Measurements from ENCODE around the gene TYROBP. TPM values are rescaled to one million over a fixed set of nuclear protein-coding genes. Genes with fewer than 3 reads are reported as not detected.

TYROBP gene
- total RNA-seq, result not detected in 2 replicates

DNA sequence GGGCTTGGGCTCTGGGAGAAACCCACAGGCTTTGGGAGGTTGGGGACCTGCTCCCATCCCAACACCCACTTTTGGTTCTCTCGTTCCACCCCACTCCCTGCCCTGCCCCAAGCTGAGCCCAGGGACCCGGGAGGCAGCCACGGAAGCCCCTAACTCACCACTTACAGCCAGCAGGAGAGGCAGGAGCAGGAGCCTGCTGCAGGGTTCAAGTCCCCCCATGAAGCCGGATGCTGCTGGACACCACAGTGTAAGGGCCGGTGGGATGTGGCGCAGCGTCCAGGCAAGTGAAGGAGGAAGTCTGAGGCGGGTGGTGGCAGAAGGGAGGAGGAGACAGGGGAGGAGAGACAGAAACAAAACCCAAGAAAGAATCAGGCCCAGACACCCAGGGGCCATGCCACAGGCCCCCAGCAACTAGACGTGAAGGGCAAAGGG lies at the start of gene TYROBP:
TSS of gene TYROBP (minus strand) at position 286 of the 432 bp plus-strand sequence. CDS start at position 219, 67 bp downstream.

DNA sequence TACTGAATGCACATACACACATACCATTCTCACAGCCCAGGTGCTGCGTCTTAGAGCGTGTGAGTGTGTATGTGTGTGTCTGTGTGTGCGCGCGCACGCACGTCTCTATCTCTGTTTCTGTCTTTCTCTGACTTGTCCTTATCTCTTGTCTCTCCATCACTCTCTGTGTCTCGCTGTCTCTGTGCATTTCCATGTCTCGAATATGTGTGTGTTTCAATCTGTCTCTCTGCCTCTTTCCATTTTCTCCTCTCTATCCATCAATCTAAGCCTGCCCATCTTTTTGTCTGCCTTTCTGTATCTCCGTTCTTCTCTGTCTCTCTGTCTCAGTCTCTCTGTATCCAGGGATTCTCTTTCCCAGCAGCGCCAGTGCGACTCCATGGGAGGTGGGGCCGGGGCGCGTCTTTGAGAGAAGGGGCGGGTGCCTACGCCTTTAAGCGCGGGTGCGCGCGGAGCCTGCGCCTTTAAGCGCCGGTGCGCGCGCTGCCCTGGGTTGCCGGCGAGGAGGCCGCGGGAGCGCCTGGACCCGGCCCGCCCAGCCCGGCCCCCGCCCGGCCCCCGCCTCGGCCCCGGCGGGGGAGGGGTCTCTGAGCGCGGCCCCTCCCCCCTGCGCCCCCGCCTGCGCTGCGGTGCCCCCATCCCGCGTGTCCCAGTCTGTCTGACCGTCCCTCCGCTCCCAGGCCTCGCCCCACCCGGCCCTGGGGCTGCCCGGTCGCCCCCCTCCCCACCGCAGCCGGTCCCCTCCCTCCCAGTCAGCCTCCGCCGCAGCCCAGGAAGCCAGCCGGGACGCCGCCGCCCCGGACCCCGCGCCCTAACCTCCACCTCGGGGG lies 28.0 kb upstream of the TYROBP start, which contains the start of gene LRFN3:
TSS of gene LRFN3 (plus strand) at position 464 of the 827 bp plus-strand sequence. CDS start 3,052 bp downstream, outside the sequence.

GRCh38 chr19:35901854-35902661 lies 6.0 kb downstream of the TYROBP start, which contains the start of gene HCST:
TSS of gene HCST (plus strand) at chr19:35902529. CDS start at chr19:35902594, 65 bp downstream.

DNA sequence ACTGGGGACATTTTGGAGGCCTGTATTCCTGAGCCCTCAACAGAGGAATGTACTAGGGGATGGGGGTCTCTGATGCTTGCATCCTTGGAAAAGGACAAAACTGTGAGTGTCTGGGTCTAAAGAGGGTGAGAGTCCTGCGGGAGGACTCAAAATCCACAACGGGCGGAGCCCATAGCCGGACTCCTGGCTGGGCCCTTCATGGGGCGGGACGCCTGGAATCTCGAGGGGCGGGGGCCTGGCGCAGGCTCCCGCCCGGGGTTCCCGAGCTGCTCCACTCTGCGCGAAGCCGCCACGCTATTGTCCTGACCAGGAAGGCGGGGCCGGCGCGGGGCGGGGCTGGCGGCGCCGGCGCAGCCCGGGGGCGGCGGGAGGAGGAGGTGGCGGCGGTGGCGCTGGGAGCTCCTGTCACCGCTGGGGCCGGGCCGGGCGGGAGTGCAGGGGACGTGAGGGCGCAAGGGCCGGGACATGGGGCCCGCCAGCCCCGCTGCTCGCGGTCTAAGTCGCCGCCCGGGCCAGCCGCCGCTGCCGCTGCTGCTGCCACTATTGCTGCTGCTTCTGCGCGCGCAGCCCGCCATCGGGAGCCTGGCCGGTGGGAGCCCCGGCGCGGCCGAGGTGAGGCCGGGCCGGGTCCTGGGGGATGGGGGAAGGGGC lies 39.8 kb downstream of the TYROBP start, which contains the start of gene APLP1:
TSS of gene APLP1 (plus strand) at position 403 of the 651 bp plus-strand sequence. CDS start at position 466, 63 bp downstream.

DNA sequence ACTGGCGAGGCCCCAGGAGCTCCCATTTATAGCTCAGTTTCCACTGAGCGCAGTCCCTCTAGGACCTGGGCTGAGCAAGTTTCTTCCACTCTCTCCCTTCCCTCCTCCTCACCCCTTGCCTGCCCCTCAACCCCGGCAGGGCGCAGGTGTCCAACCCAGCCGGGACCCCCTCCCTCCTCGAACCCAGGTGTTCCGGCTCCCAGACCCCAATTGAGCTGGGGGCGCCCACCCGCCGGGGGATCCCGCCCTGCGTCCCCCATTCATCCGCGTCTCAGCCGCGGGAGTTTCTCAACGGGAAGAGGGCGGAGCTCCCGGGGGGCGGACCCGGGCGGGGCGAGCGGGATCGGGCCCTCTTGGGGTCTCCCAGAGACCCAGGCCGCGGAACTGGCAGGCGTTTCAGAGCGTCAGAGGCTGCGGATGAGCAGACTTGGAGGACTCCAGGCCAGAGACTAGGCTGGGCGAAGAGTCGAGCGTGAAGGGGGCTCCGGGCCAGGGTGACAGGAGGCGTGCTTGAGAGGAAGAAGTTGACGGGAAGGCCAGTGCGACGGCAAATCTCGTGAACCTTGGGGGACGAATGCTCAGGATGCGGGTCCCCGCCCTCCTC lies 51.4 kb downstream of the TYROBP start, which contains the start of gene KIRREL2:
TSS of gene KIRREL2 (plus strand) at position 366 of the 604 bp plus-strand sequence. CDS start at position 575, 209 bp downstream.

Other genes with a start within 250 kb of the TYROBP start
- gene UPK1A, start 241.8 kb downstream of the TYROBP start, total RNA-seq, result not detected in 2 replicates
- not detected in 2 replicates for gene ZBTB32, start 203.7 kb downstream of the TYROBP start, total RNA-seq
- 6.4 and 13.0 TPM in 2 replicates for gene KMT2B, start 190.3 kb downstream of the TYROBP start, total RNA-seq
- gene IGFLR1, start 165.8 kb downstream of the TYROBP start, total RNA-seq, result 2.3 and 11.4 TPM in 2 replicates
- gene U2AF1L4, start 162.9 kb downstream of the TYROBP start, total RNA-seq, result 10.5 and 12.1 TPM in 2 replicates
- gene PSENEN, start 162.6 kb downstream of the TYROBP start, total RNA-seq, result 28.4 and 34.8 TPM in 2 replicates
- gene LIN37, start 159.7 kb downstream of the TYROBP start, total RNA-seq, result 7.6 and 49.7 TPM in 2 replicates
- 0.15 TPM in 1 of 2 replicates, not detected in the other for gene HSPB6, start 151.3 kb downstream of the TYROBP start, total RNA-seq
- gene PROSER3, start 150.1 kb downstream of the TYROBP start, total RNA-seq, result 8.4 and 11.7 TPM in 2 replicates
- 0.94 and 3.1 TPM in 2 replicates for gene ARHGAP33, start 132.7 kb downstream of the TYROBP start, total RNA-seq
- gene PRODH2, start 95.5 kb downstream of the TYROBP start, total RNA-seq, result not detected in 2 replicates
- gene NPHS1, start 55.8 kb downstream of the TYROBP start, total RNA-seq, result not detected in 2 replicates
- 0.08 and 0.23 TPM in 2 replicates for gene KIRREL2, start 51.4 kb downstream of the TYROBP start, total RNA-seq
- 0.42 and 2.0 TPM in 2 replicates for gene APLP1, start 39.7 kb downstream of the TYROBP start, total RNA-seq
- 2.3 and 4.2 TPM in 2 replicates for gene NFKBID, start 7.8 kb downstream of the TYROBP start, total RNA-seq
- not detected in 2 replicates for gene HCST, start 5.8 kb downstream of the TYROBP start, total RNA-seq
- gene LRFN3, start 28.1 kb upstream of the TYROBP start, total RNA-seq, result 9.1 and 12.7 TPM in 2 replicates
- 27.0 and 50.8 TPM in 2 replicates for gene SDHAF1, start 86.9 kb upstream of the TYROBP start, total RNA-seq
- 0.23 and 1.4 TPM in 2 replicates for gene SYNE4, start 100.5 kb upstream of the TYROBP start, total RNA-seq
- gene ALKBH6, start 105.9 kb upstream of the TYROBP start, total RNA-seq, result 37.2 and 49.3 TPM in 2 replicates
- gene CLIP3, start 124.6 kb upstream of the TYROBP start, total RNA-seq, result 0.49 and 1.0 TPM in 2 replicates
- gene THAP8, start 146.0 kb upstream of the TYROBP start, total RNA-seq, result 2.6 and 8.1 TPM in 2 replicates
- 2.7 and 9.9 TPM in 2 replicates for gene WDR62, start 146.6 kb upstream of the TYROBP start, total RNA-seq
- not detected in 2 replicates for gene OVOL3, start 202.8 kb upstream of the TYROBP start, total RNA-seq
- 67.1 and 75.7 TPM in 2 replicates for gene POLR2I, start 206.6 kb upstream of the TYROBP start, total RNA-seq
- 238 and 277 TPM in 2 replicates for gene TBCB, start 207.2 kb upstream of the TYROBP start, total RNA-seq
- 290 and 371 TPM in 2 replicates for gene CAPNS1, start 231.8 kb upstream of the TYROBP start, total RNA-seq
- not detected in 2 replicates for gene COX7A1, start 244.2 kb upstream of the TYROBP start, total RNA-seq